ENCODE results near the gene GAST. TPM values are rescaled to one million over a fixed set of nuclear protein-coding genes. Genes with fewer than 3 reads are reported as not detected.

The GAST gene
- total and polyA plus RNA-seq, 2 donors (not counting 1 experiment from before 2014, with no cell fraction given): not detected

DNA sequence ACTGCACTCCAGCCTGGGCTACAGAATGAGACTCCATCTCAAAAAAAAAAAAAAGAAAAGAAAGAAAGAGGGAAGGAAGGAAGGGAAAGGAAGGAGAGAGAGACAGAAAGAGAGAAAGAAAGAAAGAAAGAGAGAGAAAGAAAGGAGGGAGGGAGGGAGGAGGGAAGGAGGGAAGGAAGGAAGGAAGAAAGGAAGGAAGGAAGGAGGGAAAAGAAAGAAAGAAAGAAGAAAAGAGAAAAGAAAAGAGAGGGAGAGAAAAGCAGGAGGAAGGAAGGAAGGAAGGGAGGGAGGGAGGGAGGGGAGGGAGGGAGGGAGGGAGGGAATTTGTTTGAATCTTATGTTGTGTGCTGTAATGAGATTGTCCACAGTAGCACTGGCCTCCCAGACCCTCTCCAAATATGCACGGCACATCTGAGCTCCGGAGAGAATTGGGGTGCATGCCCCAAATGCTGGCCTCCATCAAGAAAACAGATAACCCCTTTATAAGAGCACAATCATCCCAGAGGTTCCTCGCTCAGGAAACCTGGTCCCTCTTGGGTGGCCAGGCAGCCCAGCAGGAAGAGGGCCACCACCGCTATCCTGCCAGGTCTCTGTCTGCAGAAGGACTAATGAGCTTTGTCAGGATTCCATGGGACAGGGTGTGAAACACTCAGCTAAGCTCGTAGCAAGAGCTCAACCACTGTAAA, 32.2 kb upstream of the GAST start:
- no peaks in the 10 kb centered on the region for H3K79me2 ChIP-seq (ENCODE audit: control insufficient read depth, insufficient read depth, low read length)
- H3K4me1 ChIP-seq (ENCODE audit: control insufficient read depth, extremely low read depth, insufficient read depth, low read length): no peaks in the 10 kb centered on the region
- no peaks in the 10 kb centered on the region for H4K20me1 ChIP-seq (ENCODE audit: control insufficient read depth, extremely low read depth, insufficient read depth, low read length)
- H3K4me2 ChIP-seq (ENCODE audit: extremely low read depth, insufficient read depth, low read length): no peak overlapping the region
- DNase-seq (ENCODE audit: low read depth in 2 of 2): no peak
- H3K4me3 ChIP-seq (replicated peaks in 1 of 4; ENCODE audit: control extremely low read depth in 1 of 4, insufficient read depth in 1 of 4, low read depth in 3 of 4, low read length in 4 of 4): no peak overlapping the region
- no peaks in the 10 kb centered on the region for H3K36me3 ChIP-seq (ENCODE audit: control insufficient read depth, insufficient read depth, low read length)
- no peak overlapping the region for H3K27ac ChIP-seq (ENCODE audit: insufficient read depth, low read length)
- H3K27me3 ChIP-seq (ENCODE audit: control insufficient read depth, insufficient read depth, low read length): peaks cover 7% of the 10 kb centered on the region
- H3K9ac ChIP-seq (ENCODE audit: insufficient read depth, low read length): no peak overlapping the region
- no peaks in the 10 kb centered on the region for H3K9me3 ChIP-seq (ENCODE audit: control insufficient read depth, insufficient read depth, low read depth, low read length)
- TF ChIP-seq, protein P1, sequence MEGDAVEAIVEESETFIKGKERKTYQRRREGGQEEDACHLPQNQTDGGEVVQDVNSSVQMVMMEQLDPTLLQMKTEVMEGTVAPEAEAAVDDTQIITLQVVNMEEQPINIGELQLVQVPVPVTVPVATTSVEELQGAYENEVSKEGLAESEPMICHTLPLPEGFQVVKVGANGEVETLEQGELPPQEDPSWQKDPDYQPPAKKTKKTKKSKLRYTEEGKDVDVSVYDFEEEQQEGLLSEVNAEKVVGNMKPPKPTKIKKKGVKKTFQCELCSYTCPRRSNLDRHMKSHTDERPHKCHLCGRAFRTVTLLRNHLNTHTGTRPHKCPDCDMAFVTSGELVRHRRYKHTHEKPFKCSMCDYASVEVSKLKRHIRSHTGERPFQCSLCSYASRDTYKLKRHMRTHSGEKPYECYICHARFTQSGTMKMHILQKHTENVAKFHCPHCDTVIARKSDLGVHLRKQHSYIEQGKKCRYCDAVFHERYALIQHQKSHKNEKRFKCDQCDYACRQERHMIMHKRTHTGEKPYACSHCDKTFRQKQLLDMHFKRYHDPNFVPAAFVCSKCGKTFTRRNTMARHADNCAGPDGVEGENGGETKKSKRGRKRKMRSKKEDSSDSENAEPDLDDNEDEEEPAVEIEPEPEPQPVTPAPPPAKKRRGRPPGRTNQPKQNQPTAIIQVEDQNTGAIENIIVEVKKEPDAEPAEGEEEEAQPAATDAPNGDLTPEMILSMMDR (conservative IDR thresholded peaks at IDR 0.05 in 1 of 2, IDR thresholded peaks at IDR 0.05 in 1 of 2; ENCODE audit: low read depth in 1 of 2, low read length in 2 of 2): no peak
- no peak for TF ChIP-seq EZH2 (IDR thresholded peaks at IDR 0.05; ENCODE audit: low read length, missing control alignments)
- H2AFZ ChIP-seq (ENCODE audit: low read length): no peak overlapping the region

DNA sequence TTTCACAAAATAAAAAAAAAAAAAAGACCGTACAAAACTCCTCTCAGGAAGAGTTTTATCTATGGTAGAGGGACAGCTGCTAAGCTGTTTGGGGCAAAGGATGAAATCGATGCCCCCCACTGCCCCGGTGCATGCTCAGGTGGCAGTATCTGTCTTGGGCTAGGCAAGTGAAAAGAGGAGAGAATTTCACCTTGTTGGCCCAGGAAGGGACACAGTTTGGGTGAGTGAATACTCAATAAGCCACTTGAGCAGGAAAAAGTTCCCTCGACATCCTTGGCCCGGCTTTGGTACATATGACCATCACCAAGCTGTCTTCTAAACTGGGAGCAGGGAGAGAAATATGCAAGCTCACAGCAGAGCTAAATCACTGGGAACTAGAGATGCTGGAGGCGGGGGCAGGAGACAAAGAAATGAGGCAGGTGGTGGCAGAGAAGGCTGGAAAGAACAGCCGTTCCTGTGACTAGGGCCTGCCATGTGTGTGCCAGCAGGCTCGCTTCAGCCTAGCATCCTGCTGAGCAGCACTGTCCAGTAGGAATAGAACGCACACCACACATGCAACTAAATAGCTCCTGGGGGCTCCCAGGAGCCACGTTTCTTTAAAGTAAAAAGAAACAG, 31.6 kb upstream of the GAST start:
- Histone ChIP-seq H3K4me1 (ENCODE audit: control insufficient read depth, extremely low read depth, insufficient read depth, low read length) (no peaks in the 10 kb centered on the region), H3K36me3 (ENCODE audit: control insufficient read depth, insufficient read depth, low read length) (no peaks in the 10 kb centered on the region), H3K9me3 (ENCODE audit: control insufficient read depth, insufficient read depth, low read depth, low read length) (no peaks in the 10 kb centered on the region), H2AFZ (ENCODE audit: low read length) (no peak overlapping the region), H3K9ac (ENCODE audit: insufficient read depth, low read length) (no peak overlapping the region), H4K20me1 (ENCODE audit: control insufficient read depth, extremely low read depth, insufficient read depth, low read length) (no peaks in the 10 kb centered on the region), H3K79me2 (ENCODE audit: control insufficient read depth, insufficient read depth, low read length) (no peaks in the 10 kb centered on the region), H3K4me2 (ENCODE audit: extremely low read depth, insufficient read depth, low read length) (no peak overlapping the region), H3K27me3 (ENCODE audit: control insufficient read depth, insufficient read depth, low read length) (peaks cover 7% of the 10 kb centered on the region), H3K27ac (ENCODE audit: insufficient read depth, low read length) (no peak overlapping the region), H3K4me3 (replicated peaks in 1 of 4; ENCODE audit: control extremely low read depth in 1 of 4, insufficient read depth in 1 of 4, low read depth in 3 of 4, low read length in 4 of 4) (no peak overlapping the region)
- DNase-seq (ENCODE audit: low read depth in 2 of 2): no peak
- TF ChIP-seq EZH2 (IDR thresholded peaks at IDR 0.05; ENCODE audit: low read length, missing control alignments): no peak
- TF ChIP-seq, protein P1 (conservative IDR thresholded peaks at IDR 0.05 in 1 of 2, IDR thresholded peaks at IDR 0.05 in 1 of 2; ENCODE audit: low read depth in 1 of 2, low read length in 2 of 2): no peak

DNA sequence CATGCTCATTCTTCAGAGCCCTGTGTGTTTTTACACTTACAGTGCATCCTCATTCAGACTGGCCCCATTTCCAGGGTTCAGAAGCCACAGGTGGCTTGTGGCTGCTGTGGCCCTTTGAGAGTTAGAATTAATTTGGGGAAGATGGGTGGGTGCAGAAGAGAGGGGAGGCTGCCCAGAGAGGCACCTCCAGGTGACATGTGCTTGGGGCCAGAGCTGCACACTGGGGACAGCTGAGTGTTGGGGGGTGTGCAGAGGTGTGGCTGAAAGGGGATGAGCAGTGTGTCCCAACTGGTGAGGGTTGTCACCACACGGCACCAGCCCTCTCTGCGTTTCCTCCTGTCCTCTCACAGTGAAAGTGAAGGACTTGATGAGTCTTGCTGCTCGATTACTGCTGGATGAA, 30.4 kb upstream of the GAST start:
- TF ChIP-seq, protein P1 (conservative IDR thresholded peaks at IDR 0.05 in 1 of 2, IDR thresholded peaks at IDR 0.05 in 1 of 2; ENCODE audit: low read depth in 1 of 2, low read length in 2 of 2): no peak
- no peak for TF ChIP-seq EZH2 (IDR thresholded peaks at IDR 0.05; ENCODE audit: low read length, missing control alignments)
- no peaks in the 10 kb centered on the region for H3K9me3 ChIP-seq (ENCODE audit: control insufficient read depth, insufficient read depth, low read depth, low read length)
- no peaks in the 10 kb centered on the region for H4K20me1 ChIP-seq (ENCODE audit: control insufficient read depth, extremely low read depth, insufficient read depth, low read length)
- no peak overlapping the region for H3K27ac ChIP-seq (ENCODE audit: insufficient read depth, low read length)
- no peak overlapping the region for H3K9ac ChIP-seq (ENCODE audit: insufficient read depth, low read length)
- no peaks in the 10 kb centered on the region for H3K36me3 ChIP-seq (ENCODE audit: control insufficient read depth, insufficient read depth, low read length)
- H3K4me2 ChIP-seq (ENCODE audit: extremely low read depth, insufficient read depth, low read length): no peak overlapping the region
- H3K79me2 ChIP-seq (ENCODE audit: control insufficient read depth, insufficient read depth, low read length): no peaks in the 10 kb centered on the region
- H3K4me3 ChIP-seq (replicated peaks in 1 of 4; ENCODE audit: control extremely low read depth in 1 of 4, insufficient read depth in 1 of 4, low read depth in 3 of 4, low read length in 4 of 4): no peak overlapping the region
- no peak overlapping the region for H2AFZ ChIP-seq (ENCODE audit: low read length)
- no peak for DNase-seq (ENCODE audit: low read depth in 2 of 2)
- no peaks in the 10 kb centered on the region for H3K4me1 ChIP-seq (ENCODE audit: control insufficient read depth, extremely low read depth, insufficient read depth, low read length)
- peaks cover 7% of the 10 kb centered on the region for H3K27me3 ChIP-seq (ENCODE audit: control insufficient read depth, insufficient read depth, low read length)

Data from fibroblast of lung (primary cell).